Liver (tissue), 9 donors: ENCODE results near the gene EPHB2. TPM values are rescaled to one million over a fixed set of nuclear protein-coding genes. Genes with fewer than 3 reads are reported as not detected.

Experiments used
- DNase-seq: peaks from one replicate; pipeline ENCODE4 v3.0.0-alpha.2; 2017; ENCODE audit warnings: low spot score
- H3K27ac ChIP-seq, 2 donors: one replicate each; pipeline ENCODE4 v1.7.0; 2013; ENCODE audit warnings: inconsistent platforms in 2 of 2, low read length in 2 of 2, control low read depth in 1 of 2, low read depth in 1 of 2, mild to moderate bottlenecking in 1 of 2
- H3K27me3 ChIP-seq, 4 donors: one replicate each; pipeline versions ENCODE4 v1.6.1 to v1.7.0; 2013; ENCODE audit warnings: low read length in 3 of 4, inconsistent platforms in 1 of 4, mild to moderate bottlenecking in 1 of 4, moderate library complexity in 1 of 4; ENCODE audit not compliant: control insufficient read depth in 4 of 4, insufficient read depth in 4 of 4
- H3K36me3 ChIP-seq, 4 donors: one replicate each; pipeline versions ENCODE4 v1.6.1 to v1.7.0; 2013; ENCODE audit warnings: low read length in 3 of 4, mild to moderate bottlenecking in 3 of 4, low read depth in 1 of 4, moderate library complexity in 1 of 4; ENCODE audit not compliant: control insufficient read depth in 4 of 4, insufficient read depth in 3 of 4
- H3K4me1 ChIP-seq, 4 donors: one replicate each; pipeline versions ENCODE4 v1.6.1 to v1.7.0; 2013; ENCODE audit warnings: low read length in 3 of 4, mild to moderate bottlenecking in 3 of 4, moderate library complexity in 1 of 4; ENCODE audit not compliant: control insufficient read depth in 4 of 4, insufficient read depth in 4 of 4
- H3K4me3 ChIP-seq, 3 donors: one replicate each; pipeline versions ENCODE4 v1.6.1 to v1.7.0; 2013; ENCODE audit warnings: low read length in 3 of 3, control low read depth in 1 of 3, low read depth in 1 of 3, mild to moderate bottlenecking in 1 of 3
- H3K9ac ChIP-seq, 2 donors: one replicate each; pipeline ENCODE4 v1.7.0; 2013; ENCODE audit warnings: low read length in 2 of 2, mild to moderate bottlenecking in 2 of 2, moderate library complexity in 2 of 2, control low read depth in 1 of 2, low read depth in 1 of 2
- H3K9me3 ChIP-seq, 4 donors: one replicate each; pipeline versions ENCODE4 v1.6.1 to v1.7.0; 2013; ENCODE audit warnings: low read length in 3 of 4; ENCODE audit not compliant: control insufficient read depth in 4 of 4
- CTCF ChIP-seq: fragments of 150-350 bp; IDR thresholded peaks from 2 replicates; pipeline ENCODE4 v1.5.1; 2017; ENCODE audit warnings: improper control_type of control experiment, low read depth, low read length; ENCODE audit not compliant: missing input control
- EGR1 ChIP-seq, 2 donors: IDR thresholded peaks; 2 replicates each; pipeline ENCODE4 v1.6.1; 2016 to 2018; ENCODE audit warnings: antibody characterized with exemption in 2 of 2, low read depth in 2 of 2
- FOXA1 ChIP-seq: IDR thresholded peaks from 2 replicates; pipeline ENCODE4 v1.6.1; 2016; ENCODE audit warnings: antibody characterized with exemption
- GABPA ChIP-seq, 2 donors: IDR thresholded peaks in 1 of 2; conservative IDR thresholded peaks in 1 of 2; 2 replicates each; pipeline ENCODE4 v1.6.1; 2016; ENCODE audit warnings: antibody characterized with exemption in 2 of 2, mild to moderate bottlenecking in 1 of 2, moderate library complexity in 1 of 2
- HNF4A ChIP-seq, 2 donors: conservative IDR thresholded peaks; 2 replicates each; pipeline ENCODE4 v1.6.1; 2016; ENCODE audit warnings: antibody characterized with exemption in 2 of 2, mild to moderate bottlenecking in 2 of 2
- HNF4G ChIP-seq: IDR thresholded peaks from 2 replicates; pipeline ENCODE4 v1.6.1; 2016; ENCODE audit warnings: antibody characterized with exemption
- JUND ChIP-seq, 2 donors: IDR thresholded peaks; 2 replicates each; pipeline ENCODE4 v1.6.1; 2016; ENCODE audit warnings: antibody characterized with exemption in 2 of 2
- MAX ChIP-seq: IDR thresholded peaks from 2 replicates; pipeline ENCODE4 v1.6.1; 2016; ENCODE audit warnings: antibody characterized with exemption
- RAD21 ChIP-seq, 2 donors: IDR thresholded peaks; 2 replicates each; pipeline ENCODE4 v1.6.1; 2016; ENCODE audit warnings: antibody characterized with exemption in 2 of 2, mild to moderate bottlenecking in 2 of 2
- RXRA ChIP-seq, 2 donors: IDR thresholded peaks; 2 replicates each; pipeline ENCODE4 v1.6.1; 2017 to 2018; ENCODE audit warnings: antibody characterized with exemption in 2 of 2, mild to moderate bottlenecking in 1 of 2
- SP1 ChIP-seq: IDR thresholded peaks from 2 replicates; pipeline ENCODE4 v1.6.1; 2018; ENCODE audit warnings: antibody characterized with exemption, mild to moderate bottlenecking
- ZBTB33 ChIP-seq: IDR thresholded peaks from 2 replicates; pipeline ENCODE4 v1.6.1; 2016; ENCODE audit warnings: antibody characterized with exemption
- WGBS: extraction: QIAGEN DNeasy Blood & Tissue Kit; methylation state at CpG from one replicate; pipeline ENCODE4 v1.1.7; 2013; 5-methylcytosine and 5-hydroxymethylcytosine counted together
- polyA plus RNA-seq, 2 donors: library from polyadenylated mRNA; stranded (reverse) in 1 of 2; unstranded in 1 of 2; fragments of 200-250 nt in 1 of 2; fragments of >200 nt in 1 of 2; fragmentation: Nextera tagmentation in 1 of 2; extraction: Ambion mirVana in 1 of 2; gene quantifications; one replicate each; pipeline versions ENCODE4 v1.2.1 to v1.2.3, GENCODE V29; 2013 to 2015
- total RNA-seq, 2 donors: library from RNA; depleted of rRNA; stranded (reverse); fragments of >200 nt; gene quantifications; one replicate each; pipeline ENCODE4 v1.2.3, GENCODE V29; 2014
- donor health status: healthy.
- donor health status: healthy.
- donor health status: healthy.
- donor health status: healthy.
- donor health status: healthy.

The EPHB2 gene
- total and polyA plus RNA-seq, 4 donors: 0.07 to 1.0 (median 0.38) TPM

GRCh38 chr1:22879445-22879844 lies 168.8 kb downstream of the EPHB2 start:
- TF ChIP-seq MAX (no peak), CTCF (no peak)
- WGBS: 57% methylated on average over 3 of the region's 3 CpGs
- H3K27ac ChIP-seq: no peak overlapping the region
- H3K9ac ChIP-seq: no peak overlapping the region
- H3K9me3 ChIP-seq: no peaks in the 10 kb centered on the region
- H3K4me3 ChIP-seq: no peak overlapping the region
- H3K36me3 ChIP-seq: no peaks in the 10 kb centered on the region
- no peak for DNase-seq
- H3K27me3 ChIP-seq: no peaks in the 10 kb centered on the region
- no peaks in the 10 kb centered on the region for H3K4me1 ChIP-seq

- Histone ChIP-seq H3K4me1 (no peaks in the 10 kb centered on the region), H3K36me3 (no peaks in the 10 kb centered on the region), H3K4me3 (no peak overlapping the region), H3K9me3 (no peaks in the 10 kb centered on the region), H3K27me3 (no peaks in the 10 kb centered on the region), H3K9ac (no peak overlapping the region), H3K27ac (no peak overlapping the region)
- TF ChIP-seq CTCF (no peak), EGR1 (IDR thresholded peaks at IDR 0.05; ENCODE audit: low read depth in 2 of 2) (no peak), SP1 (no peak), ZBTB33 (no peak), JUND (IDR thresholded peaks at IDR 0.05) (no peak), HNF4G (no peak), FOXA1 (no peak), HNF4A (conservative IDR thresholded peaks at IDR 0.05) (no peak), RXRA (IDR thresholded peaks at IDR 0.05) (no peak)
- 77% methylated on average over 5 of the region's 5 CpGs for WGBS
- DNase-seq: no peak
Measured at GRCh38 chr1:22880174-22880601, 169.5 kb downstream of the EPHB2 start.

- Histone ChIP-seq H3K27me3 (no peaks in the 10 kb centered on the region), H3K9me3 (no peaks in the 10 kb centered on the region), H3K9ac (no peak overlapping the region), H3K27ac (no peak overlapping the region), H3K4me1 (no peaks in the 10 kb centered on the region), H3K36me3 (no peaks in the 10 kb centered on the region), H3K4me3 (no peak overlapping the region)
- no peak for DNase-seq
- TF ChIP-seq GABPA (IDR thresholded peaks at IDR 0.05 in 1 of 2, conservative IDR thresholded peaks at IDR 0.05 in 1 of 2) (no peak), MAX (no peak), RAD21 (IDR thresholded peaks at IDR 0.05) (no peak)
- WGBS: 80% methylated on average over 11 of the region's 11 CpGs
Measured at GRCh38 chr1:22883406-22883805, 172.8 kb downstream of the EPHB2 start.
